Embryonic facial prominence (tissue), 1 donor: ENCODE measurements around the gene LPIN3.
A peak's percentile ranks its signal among the peaks of the same experiment; 100 is the strongest.
"Not testable (repeated sequence)": the region's sequence is repeated elsewhere in the genome, so short reads cannot be mapped to it uniquely, and the experiment has no call there.

ENCODE experiments used
- DNase-seq: peaks from one replicate; pipeline ENCODE4 v3.0.0-alpha.2; 2016; ENCODE audit errors: extremely low spot score

LPIN3 gene, protein sequence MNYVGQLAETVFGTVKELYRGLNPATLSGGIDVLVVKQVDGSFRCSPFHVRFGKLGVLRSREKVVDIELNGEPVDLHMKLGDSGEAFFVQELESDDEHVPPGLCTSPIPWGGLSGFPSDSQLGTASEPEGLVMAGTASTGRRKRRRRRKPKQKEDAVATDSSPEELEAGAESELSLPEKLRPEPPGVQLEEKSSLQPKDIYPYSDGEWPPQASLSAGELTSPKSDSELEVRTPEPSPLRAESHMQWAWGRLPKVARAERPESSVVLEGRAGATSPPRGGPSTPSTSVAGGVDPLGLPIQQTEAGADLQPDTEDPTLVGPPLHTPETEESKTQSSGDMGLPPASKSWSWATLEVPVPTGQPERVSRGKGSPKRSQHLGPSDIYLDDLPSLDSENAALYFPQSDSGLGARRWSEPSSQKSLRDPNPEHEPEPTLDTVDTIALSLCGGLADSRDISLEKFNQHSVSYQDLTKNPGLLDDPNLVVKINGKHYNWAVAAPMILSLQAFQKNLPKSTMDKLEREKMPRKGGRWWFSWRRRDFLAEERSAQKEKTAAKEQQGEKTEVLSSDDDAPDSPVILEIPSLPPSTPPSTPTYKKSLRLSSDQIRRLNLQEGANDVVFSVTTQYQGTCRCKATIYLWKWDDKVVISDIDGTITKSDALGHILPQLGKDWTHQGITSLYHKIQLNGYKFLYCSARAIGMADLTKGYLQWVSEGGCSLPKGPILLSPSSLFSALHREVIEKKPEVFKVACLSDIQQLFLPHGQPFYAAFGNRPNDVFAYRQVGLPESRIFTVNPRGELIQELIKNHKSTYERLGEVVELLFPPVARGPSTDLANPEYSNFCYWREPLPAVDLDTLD

GRCh38 chr20:41340327-41341055 is at the start of gene LPIN3:
Gene LPIN3, plus strand, starts transcription at chr20:41340821. Its CDS starts 4,983 bp downstream, at chr20:41345804.
- peak; percentile 55 for DNase-seq

GRCh38 chr20:41293269-41294037 is 47.2 kb upstream of the LPIN3 start:
- DNase-seq, result no peak

DNA sequence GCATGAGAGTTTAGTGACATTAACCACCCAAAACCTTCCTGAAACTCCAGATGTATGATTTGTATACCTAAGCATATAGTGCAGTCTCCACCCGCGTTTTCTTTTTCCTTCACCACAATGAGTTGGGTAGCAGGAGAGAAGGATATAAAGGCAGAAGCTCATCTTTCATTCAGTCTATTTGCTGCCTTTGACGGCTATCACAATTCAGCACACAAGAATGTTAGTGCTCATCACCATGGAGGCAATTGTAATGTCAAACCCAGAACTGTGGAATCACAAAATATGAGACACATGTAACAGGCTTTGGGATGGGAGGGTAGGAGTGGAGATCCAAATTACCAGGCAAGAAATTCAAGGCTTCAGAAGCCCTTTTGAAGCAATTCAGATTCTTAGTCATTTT is 40.7 kb upstream of the LPIN3 start:
- no peak for DNase-seq

GRCh38 chr20:41300383-41300782 is 40.2 kb upstream of the LPIN3 start:
- no peak for DNase-seq

DNA sequence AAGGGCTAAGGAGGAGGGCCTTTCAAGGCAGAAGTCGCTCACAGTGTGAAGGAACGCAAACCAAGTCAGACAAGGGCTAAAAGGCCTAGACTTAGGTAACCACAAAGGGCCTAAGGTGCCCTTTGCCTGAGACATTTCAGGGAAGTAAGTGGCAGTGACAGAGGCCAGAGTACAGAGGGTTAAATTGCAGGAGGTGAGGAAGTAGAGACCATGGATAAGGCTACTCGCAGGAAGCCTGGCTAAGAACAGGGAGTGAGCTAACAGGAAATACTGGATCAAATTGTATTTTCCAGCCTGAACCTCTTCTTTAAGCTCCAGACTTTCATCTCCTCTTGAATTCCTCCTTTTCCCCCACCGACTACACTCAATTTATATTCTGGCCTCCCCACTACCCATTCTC is 39.7 kb upstream of the LPIN3 start:
- DNase-seq, result no peak

GRCh38 chr20:41304002-41304401 is 36.6 kb upstream of the LPIN3 start:
- DNase-seq, result no peak

DNA sequence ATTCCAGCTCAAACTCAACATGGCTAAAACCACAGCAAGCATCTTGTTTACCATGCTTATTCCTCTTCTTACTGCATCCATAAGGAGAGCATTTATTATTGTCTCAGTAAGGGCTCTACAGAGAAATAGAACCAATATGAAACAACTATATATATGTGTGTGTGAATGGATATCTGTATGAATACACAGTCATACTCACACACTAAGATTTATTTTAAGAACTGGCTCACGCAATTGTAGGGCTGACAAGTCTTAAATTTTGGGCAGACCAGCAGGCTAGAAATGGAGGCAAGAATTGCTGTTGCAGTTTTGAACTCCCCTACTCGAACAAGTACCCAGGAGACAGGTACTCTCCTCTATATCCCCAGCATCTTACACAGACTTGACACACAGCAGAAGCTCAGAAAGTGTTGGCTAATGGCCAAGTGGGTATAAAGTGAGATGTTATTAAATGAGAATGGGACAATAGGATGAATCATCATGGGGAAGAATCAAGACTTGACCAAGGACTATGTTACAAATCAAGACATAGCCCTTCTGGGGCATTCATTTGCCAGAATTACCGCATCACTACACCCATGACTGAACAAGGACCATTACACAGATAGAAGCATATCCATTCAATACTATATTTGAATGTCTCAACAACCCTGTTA is 36.1 kb upstream of the LPIN3 start:
- DNase-seq, result no peak

- no peak for DNase-seq
Measured at GRCh38 chr20:41306061-41306727, 34.4 kb upstream of the LPIN3 start.

- DNase-seq, result no peak
Measured at GRCh38 chr20:41307021-41307420, 33.6 kb upstream of the LPIN3 start.

DNA sequence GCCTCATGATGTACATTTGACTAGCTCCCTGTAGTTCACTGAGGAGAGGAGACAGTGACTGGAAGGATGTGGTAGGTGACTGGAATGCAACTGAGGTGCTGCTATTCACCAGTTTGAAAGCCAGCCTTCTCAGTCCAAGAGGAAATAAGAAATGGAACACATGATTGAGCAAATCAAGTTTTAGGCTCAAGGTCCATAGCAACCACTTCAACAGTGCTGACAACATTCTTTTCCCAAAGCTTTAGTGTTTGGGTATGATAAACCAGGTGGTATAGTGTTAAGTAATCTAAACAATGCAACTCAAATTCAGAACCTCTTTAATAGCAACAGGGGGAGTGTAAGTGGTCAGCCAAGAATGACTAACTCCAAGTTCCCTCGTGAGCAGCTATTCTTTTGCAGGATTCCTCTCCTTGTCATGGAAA is 32.3 kb upstream of the LPIN3 start:
- no peak for DNase-seq

GRCh38 chr20:41308726-41309413 is 31.8 kb upstream of the LPIN3 start:
- DNase-seq, result no peak

- DNase-seq, result no peak
Measured at GRCh38 chr20:41309817-41310216, 30.8 kb upstream of the LPIN3 start.

GRCh38 chr20:41312009-41312408 is 28.6 kb upstream of the LPIN3 start:
- DNase-seq, result not testable (repeated sequence)

- no peak for DNase-seq
Measured at GRCh38 chr20:41314386-41314785, 26.2 kb upstream of the LPIN3 start.

- no peak for DNase-seq
Measured at GRCh38 chr20:41316051-41316450, 24.6 kb upstream of the LPIN3 start.

DNA sequence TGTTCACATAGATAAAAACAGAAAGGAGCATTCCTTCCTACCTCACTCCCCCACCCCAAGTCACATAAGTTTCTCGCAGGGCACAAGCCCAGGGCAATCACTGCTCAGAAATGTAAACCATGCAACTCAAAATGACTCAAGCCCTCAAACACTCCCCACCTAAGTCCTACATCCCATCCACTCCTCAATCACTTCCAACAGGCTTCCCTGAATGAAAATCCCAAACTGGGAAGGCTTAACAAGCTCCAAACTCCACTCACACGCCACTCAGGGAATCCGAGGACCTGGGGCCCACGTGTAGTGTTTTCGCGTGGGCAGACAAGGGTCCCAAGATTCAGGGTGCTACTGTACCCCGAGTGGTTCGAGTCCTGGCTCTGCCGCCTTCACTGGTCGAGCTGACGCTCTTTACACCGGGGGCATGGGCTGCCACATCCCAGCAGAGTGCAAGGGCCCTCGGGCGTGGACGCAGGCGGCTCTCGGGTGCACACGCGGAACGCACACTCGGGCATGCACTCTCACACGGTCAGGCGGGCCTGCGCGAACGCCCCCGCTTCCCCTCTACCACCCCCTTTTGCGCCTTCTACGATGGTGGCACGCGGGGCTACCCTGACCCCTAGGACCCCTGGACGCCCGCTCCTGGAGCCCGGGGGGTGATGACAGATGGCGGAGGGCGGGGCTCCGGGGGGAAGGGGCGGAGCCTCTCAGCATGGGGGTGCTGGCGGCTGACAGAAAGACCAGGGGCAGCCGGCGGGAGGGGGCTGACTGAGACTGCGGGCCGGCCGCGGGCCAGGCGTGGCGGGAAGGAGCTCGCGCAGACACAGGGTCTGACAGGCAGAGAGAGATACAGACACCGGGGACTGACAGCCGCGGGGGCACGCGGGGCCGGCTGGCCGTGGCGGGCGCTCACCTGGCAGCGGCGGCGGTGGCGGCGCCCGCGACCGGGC is 23.7 kb upstream of the LPIN3 start:
- DNase-seq, result no peak

GRCh38 chr20:41317546-41318270 is 22.9 kb upstream of the LPIN3 start, which contains the start of gene ZHX3:
Gene ZHX3, minus strand, starts transcription at chr20:41317731. Its CDS starts 112,815 bp downstream, at chr20:41204916.
- DNase-seq, result peak; percentile 82

- no peak for DNase-seq
Measured at GRCh38 chr20:41318271-41318649, 22.4 kb upstream of the LPIN3 start.
